Choroid plexus epithelial cell (primary cell): ENCODE results near the gene CLCN2.

Source experiments
- DNase-seq: peaks from one replicate; pipeline ENCODE4 v3.0.0-alpha.2; 2010; ENCODE audit warnings: low read depth
- H3K4me3 ChIP-seq: 2 replicates; pipeline ENCODE4 v1.5.1; 2011; ENCODE audit warnings: low read depth, mild to moderate bottlenecking, control low read depth, low read length, moderate library complexity
- CTCF ChIP-seq: conservative IDR thresholded peaks from 2 replicates; pipeline ENCODE4 v1.5.1; 2011; ENCODE audit warnings: low read depth, mild to moderate bottlenecking, control low read depth, inconsistent platforms, low read length, moderate library complexity

CLCN2 gene

GRCh38 chr3:184336547-184337398, 24.6 kb downstream of the CLCN2 start:
- no peak for TF ChIP-seq CTCF
- H3K4me3 ChIP-seq = peak overlapping the region; percentile 83
- DNase-seq = peak; percentile 69

- peak overlapping the region; percentile 83 for H3K4me3 ChIP-seq
- DNase-seq = peak; percentile 83
- TF ChIP-seq CTCF = no peak
Observed at GRCh38 chr3:184335661-184336546, 25.5 kb downstream of the CLCN2 start.

- TF ChIP-seq CTCF = no peak
- H3K4me3 ChIP-seq = no peak overlapping the region
- DNase-seq = no peak
Observed at GRCh38 chr3:184335291-184335660, 26.1 kb downstream of the CLCN2 start.

- TF ChIP-seq CTCF = no peak
- no peak overlapping the region for H3K4me3 ChIP-seq
- no peak for DNase-seq
Observed at GRCh38 chr3:184334470-184335158, 26.8 kb downstream of the CLCN2 start.

GRCh38 chr3:184333700-184334099, 27.7 kb downstream of the CLCN2 start:
- H3K4me3 ChIP-seq = no peak overlapping the region
- DNase-seq = no peak
- no peak for TF ChIP-seq CTCF

GRCh38 chr3:184333190-184333589, 28.2 kb downstream of the CLCN2 start:
- H3K4me3 ChIP-seq = no peak overlapping the region
- no peak for TF ChIP-seq CTCF
- no peak for DNase-seq
